Heart left ventricle (tissue), 16 donors: ENCODE results near the gene HS6ST3. TPM values are rescaled to one million over a fixed set of nuclear protein-coding genes. Genes with fewer than 3 reads are reported as not detected.

Experiments
- ATAC-seq, 4 donors: fragments of 200-7000 bp; cut with Tn5 transposase; one replicate each; pipeline ENCODE4 v1.9.1; 2020 to 2022; ENCODE audit warnings: moderate library complexity in 4 of 4, mild to moderate bottlenecking in 3 of 4, moderate number of reproducible peaks in 1 of 4
- DNase-seq, 5 donors: peaks; one replicate each; pipeline ENCODE4 v3.0.0-alpha.2; 2020
- H3K27ac ChIP-seq, 12 donors: fragments of 200-600 bp; sonication (generic) in 4 of 12; one replicate each; pipeline versions ENCODE4 v1.5.0 to v1.8.0; 2016 to 2022; ENCODE audit warnings: mild to moderate bottlenecking in 2 of 12
- H3K27me3 ChIP-seq, 9 donors: fragments of 200-600 bp; sonication (generic) in 2 of 9; one replicate each; pipeline versions ENCODE4 v1.5.1 to v1.8.0; 2016 to 2022; ENCODE audit warnings: mild to moderate bottlenecking in 3 of 9
- H3K36me3 ChIP-seq, 9 donors: fragments of 200-600 bp; sonication (generic) in 2 of 9; one replicate each; pipeline versions ENCODE4 v1.5.0 to v1.8.0; 2018 to 2022; ENCODE audit warnings: mild to moderate bottlenecking in 2 of 9
- H3K4me1 ChIP-seq, 12 donors: fragments of 200-600 bp; sonication (generic) in 4 of 12; one replicate each; pipeline versions ENCODE4 v1.5.0 to v1.8.0; 2016 to 2022; ENCODE audit warnings: mild to moderate bottlenecking in 3 of 12
- H3K4me3 ChIP-seq, 12 donors: fragments of 200-600 bp; sonication (generic) in 4 of 12; one replicate each; pipeline versions ENCODE4 v1.5.0 to v1.8.0; 2017 to 2022; ENCODE audit warnings: mild to moderate bottlenecking in 9 of 12, moderate library complexity in 4 of 12
- H3K9me3 ChIP-seq, 12 donors: fragments of 200-600 bp; sonication (generic) in 4 of 12; one replicate each; pipeline versions ENCODE4 v1.5.0 to v1.8.0; 2016 to 2022; ENCODE audit warnings: mild to moderate bottlenecking in 1 of 12
- CTCF ChIP-seq, 12 donors: fragments of 200-600 bp; sonication (generic) in 4 of 12; IDR thresholded peaks; one replicate each; pipeline versions ENCODE4 v1.5.0 to v1.8.0; 2018 to 2022; ENCODE audit warnings: antibody characterized with exemption in 12 of 12, mild to moderate bottlenecking in 5 of 12
- POLR2A ChIP-seq, 2 donors: fragments of 450-650 bp; IDR thresholded peaks; one replicate each; pipeline ENCODE4 v1.6.1; 2017; ENCODE audit warnings: antibody characterized with exemption in 2 of 2, mild to moderate bottlenecking in 2 of 2, moderate library complexity in 2 of 2
- WGBS, 4 donors: extraction: QIAGEN DNeasy Blood & Tissue Kit in 2 of 4; methylation state at CpG; one replicate each; pipeline versions ENCODE4 v1.1.5 to v1.1.7; 2013 to 2018; 5-methylcytosine and 5-hydroxymethylcytosine counted together
- intact Hi-C, 10 donors: fragments of 100-400 bp; cut with DNase I; formaldehyde crosslinking; loops; one replicate each; pipeline versions ENCODE4 v1.11.1 to v1.14.2; 2022
- polyA plus RNA-seq, 2 donors: library from polyadenylated mRNA; stranded (reverse); fragments of 200-250 nt; gene quantifications; one replicate each; pipeline ENCODE4 v1.2.3, GENCODE V29; 2013
- total RNA-seq, 9 donors: library from RNA; depleted of rRNA in 2 of 9; stranded (reverse); fragments of >200 nt in 2 of 9; fragmentation: NEBNext Ultra II Directional in 3 of 9; extraction: Animal tissue kit (Norgen Biotek cat#: 25700) in 3 of 9; gene quantifications; one replicate each; pipeline versions ENCODE4 v1.1.0 to v1.2.4, GENCODE V29; 2016 to 2023
- donor health status: ischemic (EF 13 %, LVEDD 7.1; RV severe dilation, severe dysfunction).
- donor health status: healthy with polysubstance abuse.
- donor health status: DM: no; HTN: yes; CAD: no.
- donor health status: DM: no; HTN: no; CAD: no.
- donor health status: ischemic (EF 25% LVEDD 6.9; RV normal size, moderate dysfunction).
- donor health status: ischemic (EF 25% LVEDD 5.7; RV mildly dilated, moderate dysfunction).
- donor health status: healthy.
- donor health status: DM: yes; HTN: yes; CAD: no.
- donor health status: ischemic (EF 35%, LVEDD 5.7; RV mildly dilated, moderate dysfunction).
- donor health status: nonischemic (EF 11% LVEDD 7.7; RV severe dilation, severe dysfunction).
- donor health status: DM: yes; HTN: yes; CAD: no.
- donor health status: PGD.
- donor health status: ischemic (EF 29% LVEDD 5.4; RV normal size, mild dysfunction).
- donor health status: nonischemic (EF 23%, LVEDD 6.1; RV moderate dilation, normal function).

HS6ST3 gene
- total and polyA plus RNA-seq, 11 donors: 0.01 to 5.2 (median 1.2) TPM

GRCh38 chr13:96474181-96474557 lies 384.3 kb downstream of the HS6ST3 start:
- intact Hi-C loops: no loop called here
- TF ChIP-seq POLR2A (IDR thresholded peaks at IDR 0.05): no peak
- no peak for TF ChIP-seq CTCF (IDR thresholded peaks at IDR 0.05)
- Histone ChIP-seq H3K9me3 (no peaks in the 10 kb centered on the region), H3K36me3 (no peaks in the 10 kb centered on the region), H3K4me1 (peaks cover 0 to 8% (median 0%) of the 10 kb centered on the region in 12 donors), H3K27me3 (no peaks in the 10 kb centered on the region), H3K4me3 (no peak overlapping the region), H3K27ac (peak overlapping the region in 2 of 12 donors; percentile 15 to 27)
- WGBS, 4 donors: 37 to 40% (median 38%) methylated on average over 7 of the region's 7 CpGs
- DNase-seq (no peak), ATAC-seq (peak in 1 of 4 donors; percentile 21)

- Histone ChIP-seq H3K4me1 (peaks cover 0 to 8% (median 0%) of the 10 kb centered on the region in 12 donors), H3K36me3 (no peaks in the 10 kb centered on the region), H3K9me3 (no peaks in the 10 kb centered on the region), H3K27ac (no peak overlapping the region), H3K27me3 (no peaks in the 10 kb centered on the region), H3K4me3 (no peak overlapping the region)
- ATAC-seq (peak; percentile 53 to 84 (median 70)), DNase-seq (no peak)
- WGBS, 4 donors: 25 to 31% (median 26%) methylated on average over 4 of the region's 4 CpGs
- TF ChIP-seq CTCF (IDR thresholded peaks at IDR 0.05): no peak
- no peak for TF ChIP-seq POLR2A (IDR thresholded peaks at IDR 0.05)
- intact Hi-C loops: no loop called here
Observed at GRCh38 chr13:96475103-96475502, 385.2 kb downstream of the HS6ST3 start.

GRCh38 chr13:96481482-96481881 lies 391.6 kb downstream of the HS6ST3 start:
- Histone ChIP-seq H3K4me1 (no peaks in the 10 kb centered on the region), H3K27me3 (no peaks in the 10 kb centered on the region), H3K27ac (no peak overlapping the region), H3K9me3 (peaks cover 0 to 14% (median 0%) of the 10 kb centered on the region in 12 donors), H3K4me3 (no peak overlapping the region), H3K36me3 (no peaks in the 10 kb centered on the region)
- DNase-seq: no peak
- ATAC-seq: no peak
- intact Hi-C loops: no loop called here
- TF ChIP-seq POLR2A (IDR thresholded peaks at IDR 0.05) (no peak), CTCF (IDR thresholded peaks at IDR 0.05) (no peak)
- 74 to 80% (median 76%) methylated on average over 6 of the region's 6 CpGs for WGBS, 4 donors

- no peak overlapping the region for H3K4me3 ChIP-seq
- TF ChIP-seq POLR2A (IDR thresholded peaks at IDR 0.05) (no peak), CTCF (IDR thresholded peaks at IDR 0.05) (no peak)
- ATAC-seq (peak in 2 of 4 donors; percentile 31 to 63), DNase-seq (no peak)
- peaks cover 0 to 1% (median 0%) of the 10 kb centered on the region in 12 donors for H3K9me3 ChIP-seq
- intact Hi-C loops: no loop called here
- no peaks in the 10 kb centered on the region for H3K36me3 ChIP-seq
- H3K4me1 ChIP-seq: peaks cover 0 to 4% (median 0%) of the 10 kb centered on the region in 12 donors
- H3K27ac ChIP-seq: no peak overlapping the region
- 64 to 66% (median 65%) methylated on average over 5 of the region's 5 CpGs for WGBS, 4 donors
- no peaks in the 10 kb centered on the region for H3K27me3 ChIP-seq
Observed at GRCh38 chr13:96490496-96490989, 400.6 kb downstream of the HS6ST3 start.
